ENCODE results near the gene SRF.
A peak's percentile ranks its signal among the peaks of the same experiment; 100 is the strongest.

The SRF gene

DNA sequence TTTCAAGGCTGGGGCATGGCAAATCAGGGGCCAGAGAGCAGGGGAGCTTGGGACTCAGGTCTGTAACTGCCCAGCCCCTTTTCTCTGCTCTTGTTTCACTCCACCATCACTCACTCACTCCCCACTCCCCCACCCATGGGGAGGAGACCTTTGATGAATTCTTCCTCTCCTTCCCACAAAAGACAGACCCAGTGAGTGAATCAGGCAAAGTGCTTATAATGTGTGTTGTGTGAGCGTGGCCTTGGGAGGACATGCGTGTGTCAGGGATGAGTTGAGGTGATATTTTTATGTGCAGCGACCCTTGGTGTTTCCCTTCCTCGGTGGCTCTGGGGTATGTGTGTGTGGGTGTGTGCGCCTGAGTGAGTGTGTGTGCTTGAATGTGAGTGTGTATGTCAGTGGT, 9.9 kb downstream of the SRF start:
- TF ChIP-seq EZH2phosphoT487 (IDR thresholded peaks at IDR 0.05; ENCODE audit: borderline replicate concordance) = no peak
- TF ChIP-seq, protein P1, sequence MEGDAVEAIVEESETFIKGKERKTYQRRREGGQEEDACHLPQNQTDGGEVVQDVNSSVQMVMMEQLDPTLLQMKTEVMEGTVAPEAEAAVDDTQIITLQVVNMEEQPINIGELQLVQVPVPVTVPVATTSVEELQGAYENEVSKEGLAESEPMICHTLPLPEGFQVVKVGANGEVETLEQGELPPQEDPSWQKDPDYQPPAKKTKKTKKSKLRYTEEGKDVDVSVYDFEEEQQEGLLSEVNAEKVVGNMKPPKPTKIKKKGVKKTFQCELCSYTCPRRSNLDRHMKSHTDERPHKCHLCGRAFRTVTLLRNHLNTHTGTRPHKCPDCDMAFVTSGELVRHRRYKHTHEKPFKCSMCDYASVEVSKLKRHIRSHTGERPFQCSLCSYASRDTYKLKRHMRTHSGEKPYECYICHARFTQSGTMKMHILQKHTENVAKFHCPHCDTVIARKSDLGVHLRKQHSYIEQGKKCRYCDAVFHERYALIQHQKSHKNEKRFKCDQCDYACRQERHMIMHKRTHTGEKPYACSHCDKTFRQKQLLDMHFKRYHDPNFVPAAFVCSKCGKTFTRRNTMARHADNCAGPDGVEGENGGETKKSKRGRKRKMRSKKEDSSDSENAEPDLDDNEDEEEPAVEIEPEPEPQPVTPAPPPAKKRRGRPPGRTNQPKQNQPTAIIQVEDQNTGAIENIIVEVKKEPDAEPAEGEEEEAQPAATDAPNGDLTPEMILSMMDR (conservative IDR thresholded peaks at IDR 0.05; ENCODE audit: low read length) = no peak
- H3K4me2 ChIP-seq (ENCODE audit: low read depth, low read length, poor library complexity, severe bottlenecking) = peak overlapping the region; percentile 96
- H2AFZ ChIP-seq (ENCODE audit: low read length) = no peak overlapping the region
- H3K9me2 ChIP-seq (replicated peaks; ENCODE audit: low read depth, low read length) = no peaks in the 10 kb centered on the region
- peak overlapping the region; percentile 97 for H3K9ac ChIP-seq (ENCODE audit: low read depth, low read length, poor library complexity, severe bottlenecking)
- peaks cover 16% of the 10 kb centered on the region for H3F3A ChIP-seq (ENCODE audit: low read depth)
- peaks cover 42% of the 10 kb centered on the region for H3K4me1 ChIP-seq (ENCODE audit: insufficient read depth, low read length, poor library complexity, severe bottlenecking)
- peak overlapping the region; percentile 100 for H3K4me3 ChIP-seq (ENCODE audit: low read length, poor library complexity, severe bottlenecking)
- H4K20me1 ChIP-seq (ENCODE audit: insufficient read depth, low read length, poor library complexity, severe bottlenecking) = peaks cover 8% of the 10 kb centered on the region
- H3K27me3 ChIP-seq (ENCODE audit: insufficient read depth, low read length, poor library complexity, severe bottlenecking) = no peaks in the 10 kb centered on the region
- H3K36me3 ChIP-seq (ENCODE audit: insufficient read depth, low read length) = peaks cover 31% of the 10 kb centered on the region; the same call in 1 of the 2 replicates
- H3K79me2 ChIP-seq (ENCODE audit: insufficient read depth, low read length) = peaks cover 42% of the 10 kb centered on the region
- H3K9me3 ChIP-seq (ENCODE audit: insufficient read depth, low read depth, low read length) = no peaks in the 10 kb centered on the region

DNA sequence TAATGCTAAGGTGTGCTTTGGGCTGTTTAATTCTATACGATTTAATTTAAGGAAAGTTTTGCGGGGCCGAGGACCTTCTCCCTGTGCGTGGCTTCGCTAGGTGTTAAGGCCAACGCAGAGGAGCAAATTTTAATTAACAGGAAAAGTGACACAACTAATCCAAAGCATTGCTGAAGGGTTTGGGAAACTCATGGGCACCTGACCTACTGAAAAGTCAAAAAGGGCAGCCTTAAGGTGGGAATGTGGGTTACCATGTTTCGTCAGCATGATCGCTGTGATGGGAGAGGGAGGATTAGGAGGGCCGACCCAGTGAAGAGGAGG, 10.5 kb downstream of the SRF start:
- peaks cover 30% of the 10 kb centered on the region; the same call in 1 of the 2 replicates for H3K36me3 ChIP-seq (ENCODE audit: insufficient read depth, low read length)
- H3F3A ChIP-seq (ENCODE audit: low read depth) = peaks cover 16% of the 10 kb centered on the region
- peaks cover 41% of the 10 kb centered on the region for H3K79me2 ChIP-seq (ENCODE audit: insufficient read depth, low read length)
- no peak for TF ChIP-seq EZH2phosphoT487 (IDR thresholded peaks at IDR 0.05; ENCODE audit: borderline replicate concordance)
- TF ChIP-seq, protein P1 (conservative IDR thresholded peaks at IDR 0.05; ENCODE audit: low read length) = no peak
- no peaks in the 10 kb centered on the region for H3K9me2 ChIP-seq (replicated peaks; ENCODE audit: low read depth, low read length)
- H3K4me2 ChIP-seq (ENCODE audit: low read depth, low read length, poor library complexity, severe bottlenecking) = peak overlapping the region; percentile 96
- no peaks in the 10 kb centered on the region for H3K27me3 ChIP-seq (ENCODE audit: insufficient read depth, low read length, poor library complexity, severe bottlenecking)
- peak overlapping the region; percentile 86; the same call in 1 of the 2 replicates for H2AFZ ChIP-seq (ENCODE audit: low read length)
- H3K4me1 ChIP-seq (ENCODE audit: insufficient read depth, low read length, poor library complexity, severe bottlenecking) = peaks cover 44% of the 10 kb centered on the region
- H3K4me3 ChIP-seq (ENCODE audit: low read length, poor library complexity, severe bottlenecking) = peak overlapping the region; percentile 100
- peak overlapping the region; percentile 97 for H3K9ac ChIP-seq (ENCODE audit: low read depth, low read length, poor library complexity, severe bottlenecking)
- H4K20me1 ChIP-seq (ENCODE audit: insufficient read depth, low read length, poor library complexity, severe bottlenecking) = peaks cover 4% of the 10 kb centered on the region
- no peaks in the 10 kb centered on the region for H3K9me3 ChIP-seq (ENCODE audit: insufficient read depth, low read depth, low read length)

DNA sequence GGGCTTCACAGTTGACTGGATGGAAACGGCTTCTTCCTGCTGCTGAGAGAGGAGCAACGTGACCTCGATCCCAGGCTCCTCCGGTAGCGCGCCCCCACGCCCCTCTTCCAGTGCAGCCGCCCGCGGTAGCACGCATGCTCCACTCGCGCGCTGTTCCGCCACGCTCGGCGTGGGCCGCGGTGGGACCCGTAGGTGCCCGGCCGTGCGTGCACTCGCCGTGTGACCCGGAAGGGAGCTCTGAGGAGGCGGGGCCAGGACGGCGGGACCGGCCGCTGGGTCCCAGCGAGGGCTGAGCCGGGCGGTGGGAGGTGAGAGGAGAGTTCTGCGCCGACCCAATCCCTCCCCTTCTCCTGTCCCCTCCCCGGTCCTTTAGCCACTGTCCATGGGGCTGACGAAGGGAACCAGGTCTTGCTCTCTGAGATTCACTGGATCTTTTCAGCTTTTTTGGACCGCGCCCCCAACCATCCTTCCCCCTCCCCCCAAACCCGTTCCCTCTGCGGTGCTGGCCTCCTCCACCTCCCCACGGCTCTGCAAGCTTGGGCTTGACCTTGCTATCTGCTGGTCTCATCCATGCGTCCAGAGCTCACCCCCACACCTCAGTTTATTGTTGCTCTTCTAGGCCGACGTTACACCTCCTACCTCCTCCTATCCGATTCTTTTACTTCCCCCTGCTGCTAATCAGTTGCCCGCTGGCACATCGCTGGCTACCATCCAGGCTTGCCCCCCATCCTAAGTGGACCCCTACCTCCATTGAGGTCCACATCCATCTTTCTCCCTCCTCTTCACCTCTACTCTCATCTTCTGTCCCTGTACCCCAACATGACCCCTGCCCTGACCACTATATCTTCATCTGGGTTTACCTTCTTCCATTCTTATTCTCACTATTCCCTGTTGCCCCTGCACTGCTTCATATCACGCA, 11.1 kb downstream of the SRF start, which contains the start of gene CUL9:
TSS of gene CUL9 (plus strand) at position 255 of the 919 bp plus-strand sequence. CDS start 2,115 bp downstream, outside the sequence.
- no peaks in the 10 kb centered on the region for H4K20me1 ChIP-seq (ENCODE audit: insufficient read depth, low read length, poor library complexity, severe bottlenecking)
- H3K4me1 ChIP-seq (ENCODE audit: insufficient read depth, low read length, poor library complexity, severe bottlenecking) = peaks cover 44% of the 10 kb centered on the region
- H2AFZ ChIP-seq (ENCODE audit: low read length) = peak within 1 kb of the TSS; percentile 86
- H3K4me3 ChIP-seq (ENCODE audit: low read length, poor library complexity, severe bottlenecking) = peak within 1 kb of the TSS; percentile 100
- H3K9me3 ChIP-seq (ENCODE audit: insufficient read depth, low read depth, low read length) = no peaks in the 10 kb centered on the region
- peaks cover 16% of the 10 kb centered on the region for H3F3A ChIP-seq (ENCODE audit: low read depth)
- H3K9ac ChIP-seq (ENCODE audit: low read depth, low read length, poor library complexity, severe bottlenecking) = peak within 1 kb of the TSS; percentile 97
- no peaks in the 10 kb centered on the region for H3K27me3 ChIP-seq (ENCODE audit: insufficient read depth, low read length, poor library complexity, severe bottlenecking)
- TF ChIP-seq, protein P1 (conservative IDR thresholded peaks at IDR 0.05; ENCODE audit: low read length) = no peak
- TF ChIP-seq EZH2phosphoT487 (IDR thresholded peaks at IDR 0.05; ENCODE audit: borderline replicate concordance) = no peak
- peak within 1 kb of the TSS; percentile 96 for H3K4me2 ChIP-seq (ENCODE audit: low read depth, low read length, poor library complexity, severe bottlenecking)
- H3K79me2 ChIP-seq (ENCODE audit: insufficient read depth, low read length) = peaks cover 36% of the 10 kb centered on the region
- H3K9me2 ChIP-seq (replicated peaks; ENCODE audit: low read depth, low read length) = no peaks in the 10 kb centered on the region
- H3K36me3 ChIP-seq (ENCODE audit: insufficient read depth, low read length) = peaks cover 32% of the 10 kb centered on the region; the same call in 1 of the 2 replicates
